Right lobe of liver (tissue), 6 donors: Measurements from ENCODE around the gene P2RY2. TPM values are rescaled to one million over a fixed set of nuclear protein-coding genes. Genes with fewer than 3 reads are reported as not detected.

ENCODE experiments used
- ATAC-seq, 4 donors: fragments of 200-7000 bp; cut with Tn5 transposase; one replicate each; pipeline ENCODE4 v1.9.1; 2020; ENCODE audit warnings: mild to moderate bottlenecking in 4 of 4, moderate library complexity in 4 of 4
- DNase-seq, 3 donors: peaks; one replicate each; pipeline ENCODE4 v3.0.0-alpha.2; 2020
- H3K27ac ChIP-seq, 3 donors: fragments of 200-600 bp; one replicate each; pipeline ENCODE4 v1.8.0; 2022
- H3K27me3 ChIP-seq, 2 donors: fragments of 200-600 bp; one replicate each; pipeline ENCODE4 v1.8.0; 2022
- H3K36me3 ChIP-seq, 4 donors: fragments of 200-600 bp; sonication (generic) in 1 of 4; one replicate each; pipeline versions ENCODE4 v1.5.1 to v1.8.0; 2017 to 2022; ENCODE audit warnings: control low read depth in 1 of 4
- H3K4me1 ChIP-seq, 4 donors: fragments of 200-600 bp; sonication (generic) in 1 of 4; one replicate each; pipeline versions ENCODE4 v1.5.1 to v1.8.0; 2017 to 2022; ENCODE audit warnings: control low read depth in 1 of 4
- H3K4me3 ChIP-seq, 3 donors: fragments of 200-600 bp; one replicate each; pipeline ENCODE4 v1.8.0; 2022
- H3K9me3 ChIP-seq, 4 donors: fragments of 200-600 bp; sonication (generic) in 1 of 4; one replicate each; pipeline versions ENCODE4 v1.5.1 to v1.8.0; 2017 to 2022; ENCODE audit warnings: control low read depth in 1 of 4
- CTCF ChIP-seq, 4 donors: fragments of 200-600 bp in 3 of 4; fragments of 450-650 bp in 1 of 4; IDR thresholded peaks; one replicate each; pipeline versions ENCODE4 v1.5.1 to v1.8.0; 2016 to 2022; ENCODE audit warnings: antibody characterized with exemption in 4 of 4, mild to moderate bottlenecking in 2 of 4
- POLR2A ChIP-seq: fragments of 450-650 bp; IDR thresholded peaks from one replicate; pipeline ENCODE4 v1.6.1; 2017; ENCODE audit warnings: antibody characterized with exemption, mild to moderate bottlenecking
- WGBS: methylation state at CpG from one replicate; pipeline ENCODE4 v1.1.6; 2018; ENCODE audit warnings: low coverage, low lambda C conversion rate; ENCODE audit not compliant: insufficient coverage; ENCODE audit errors: missing lambda C conversion rate; 5-methylcytosine and 5-hydroxymethylcytosine counted together
- intact Hi-C, 2 donors: fragments of 100-400 bp; cut with DNase I; formaldehyde crosslinking; loops; one replicate each; pipeline versions ENCODE4 v1.11.2 to v1.14.1; 2022
- total RNA-seq, 6 experiments: library from RNA; depleted of rRNA in 2 of 6; stranded (reverse); fragments of >200 nt in 2 of 6; fragmentation: NEBNext Ultra II Directional in 3 of 6; extraction: Animal tissue kit (Norgen Biotek cat#: 25700) in 3 of 6; gene quantifications; one replicate each; pipeline versions ENCODE4 v1.1.0 to v1.2.4, GENCODE V29; 2016 to 2023
- donor health status: DM: no; HTN: yes; CAD: no.
- donor health status: DM: no; HTN: no; CAD: no.
- donor health status: DM: no; HTN: no; CAD: no.
- donor health status: DM: no; HTN: yes; CAD: no.
- donor health status: DM: no; HTN: yes; CAD: no.

Gene P2RY2
- total RNA-seq, 6 experiments from 2014 or later = 2.6 to 5.1 (median 3.5) TPM

GRCh38 chr11:73191151-73191550, 26.9 kb upstream of the P2RY2 start:
- H3K36me3 ChIP-seq = no peaks in the 10 kb centered on the region
- H3K9me3 ChIP-seq = no peaks in the 10 kb centered on the region
- no peak overlapping the region for H3K4me3 ChIP-seq
- no peaks in the 10 kb centered on the region for H3K4me1 ChIP-seq
- TF ChIP-seq POLR2A (no peak), CTCF (IDR thresholded peaks at IDR 0.05) (no peak)
- DNase-seq (peak in 1 of 3 donors; percentile 40), ATAC-seq (no peak)
- 83% methylated on average over 1 of the region's 6 CpGs for WGBS
- no peaks in the 10 kb centered on the region for H3K27me3 ChIP-seq
- no peak overlapping the region for H3K27ac ChIP-seq
- intact Hi-C loops = no loop called here

DNA sequence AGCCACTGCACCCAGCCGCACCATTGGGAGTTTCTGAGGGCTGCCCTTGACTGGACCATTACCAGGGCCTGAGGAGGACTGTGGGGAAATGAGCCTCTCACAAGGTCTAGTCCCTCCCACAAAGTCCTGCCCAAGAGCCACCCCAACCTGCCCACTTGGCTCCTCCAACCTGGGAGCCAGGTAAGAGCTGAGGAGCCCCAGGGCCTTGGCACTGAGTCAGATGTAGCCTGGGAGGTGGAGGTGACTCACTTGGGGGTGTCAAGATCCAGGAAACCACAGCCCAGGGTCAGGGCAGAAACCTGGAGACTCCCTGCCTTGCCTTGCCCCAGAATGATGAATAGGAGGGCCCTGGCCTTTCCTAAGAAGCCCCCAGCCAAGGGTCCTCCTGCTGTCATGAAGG, 25.8 kb upstream of the P2RY2 start:
- no peak overlapping the region for H3K27ac ChIP-seq
- DNase-seq = no peak

DNA sequence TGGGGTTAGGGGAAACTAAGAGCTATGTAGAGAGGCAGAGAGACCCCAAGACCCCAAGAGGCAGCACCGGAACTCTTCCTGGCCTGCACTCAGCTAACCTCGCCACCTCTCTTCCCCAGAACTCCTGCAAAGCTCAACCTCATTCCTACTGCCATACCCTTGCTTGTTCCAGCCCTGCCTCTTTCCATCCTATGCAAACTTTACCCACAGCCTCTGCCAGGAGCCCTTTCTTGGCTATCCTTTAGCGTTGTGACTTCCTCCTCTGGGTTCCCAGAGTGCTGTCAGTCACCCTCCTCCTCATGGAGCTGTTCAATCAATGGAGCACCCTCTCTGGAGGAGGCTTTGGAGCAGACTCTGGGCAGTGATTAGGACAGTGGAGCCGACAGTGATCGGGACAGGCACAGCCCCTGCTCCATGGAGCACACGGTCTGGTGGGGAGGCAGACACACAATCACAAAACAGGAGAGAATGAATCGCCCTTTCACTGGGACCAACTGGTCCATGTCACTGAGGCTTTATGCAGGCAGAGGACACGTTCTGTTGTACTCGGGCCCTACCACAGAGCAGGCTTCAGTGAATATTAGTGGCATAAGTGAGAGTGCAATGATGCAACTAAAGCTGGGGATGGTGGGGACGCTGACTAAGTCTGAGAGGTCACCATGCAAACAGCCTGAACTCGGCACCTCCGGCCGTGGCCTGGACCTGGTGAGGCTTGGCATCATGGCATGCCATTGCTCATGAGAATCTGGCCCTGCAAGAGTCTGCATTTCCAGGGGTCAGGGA, 24.6 kb upstream of the P2RY2 start:
- Histone ChIP-seq H3K4me3 (no peak overlapping the region), H3K36me3 (no peaks in the 10 kb centered on the region), H3K27me3 (no peaks in the 10 kb centered on the region), H3K27ac (no peak overlapping the region), H3K9me3 (no peaks in the 10 kb centered on the region), H3K4me1 (no peaks in the 10 kb centered on the region)
- 74% methylated on average over 5 of the region's 13 CpGs for WGBS
- DNase-seq = peak in 1 of 3 donors; percentile 32
- TF ChIP-seq CTCF (IDR thresholded peaks at IDR 0.05) (no peak), POLR2A (no peak)
- no peak for ATAC-seq
- intact Hi-C loops = no loop called here

More for the DNA sequence above, 25.8 kb upstream of the P2RY2 start:
- Histone ChIP-seq H3K27me3 (no peaks in the 10 kb centered on the region), H3K9me3 (no peaks in the 10 kb centered on the region), H3K4me3 (no peak overlapping the region), H3K36me3 (no peaks in the 10 kb centered on the region), H3K4me1 (no peaks in the 10 kb centered on the region)
- no CpG with 5 or more reads among the region's 1 CpG for WGBS
- intact Hi-C loops = no loop called here
- no peak for TF ChIP-seq POLR2A
- no peak for TF ChIP-seq CTCF (IDR thresholded peaks at IDR 0.05)
- ATAC-seq = no peak

- no peak overlapping the region for H3K4me3 ChIP-seq
- no CpG with 5 or more reads among the region's 3 CpGs for WGBS
- no peak for TF ChIP-seq POLR2A
- TF ChIP-seq CTCF (IDR thresholded peaks at IDR 0.05) = no peak
- H3K36me3 ChIP-seq = no peaks in the 10 kb centered on the region
- H3K9me3 ChIP-seq = no peaks in the 10 kb centered on the region
- intact Hi-C loops = no loop called here
- H3K27ac ChIP-seq = no peak overlapping the region
- no peaks in the 10 kb centered on the region for H3K27me3 ChIP-seq
- no peaks in the 10 kb centered on the region for H3K4me1 ChIP-seq
- ATAC-seq (no peak), DNase-seq (peak in 1 of 3 donors; percentile 39)
Measured at GRCh38 chr11:73194034-73194507, 24.0 kb upstream of the P2RY2 start.
